A549 (cell line): ENCODE results near the gene SYT5. TPM values are rescaled to one million over a fixed set of nuclear protein-coding genes. Genes with fewer than 3 reads are reported as not detected.

Source experiments
- ATAC-seq, 2 experiments: fragments of 200-7000 bp in 1 of 2; fragments of >200 bp in 1 of 2; cut with Nextera tagmentation in 1 of 2; cut with Tn5 transposase in 1 of 2; 3 replicates each; pipeline versions ENCODE4 v1.8.0 to v1.9.1; 2018 to 2020; ENCODE audit warnings: mild to moderate bottlenecking in 1 of 2, moderate library complexity in 1 of 2
- CTCF ChIA-PET: fragments of 300-600 bp; sonication (Branson Sonifier 250); formaldehyde crosslinking; extraction: SDS; loops from one replicate; lab custom pipeline; 2021; ENCODE audit warnings: antibody characterized with exemption, inconsistent platforms; lab: Yijun Ruan, JAX
- POLR2A ChIA-PET: fragments of 350-600 bp; formaldehyde crosslinking; extraction: SDS; loops from one replicate; lab custom pipeline; 2021; ENCODE audit warnings: antibody characterized with exemption, inconsistent platforms; lab: Yijun Ruan, JAX
- DNase-seq, 2 experiments: peaks; one replicate each; pipeline versions ENCODE4 v3.0.0 to v3.0.0-alpha.2; 2011 to 2016; ENCODE audit warnings: low read depth in 1 of 2, low spot score in 1 of 2
- FAIRE-seq: peaks from 2 replicates; lab custom pipeline; 2011; peaks lifted over from hg19 to GRCh38; lab: Jason Lieb, UNC
- H3K27ac ChIP-seq, 2 experiments: fragments of >200 bp; sonication (Bioruptor Twin); formaldehyde crosslinking; 3 replicates each; pipeline ENCODE4 v1.5.1; 2016 to 2017
- H3K4me1 ChIP-seq: fragments of >200 bp; sonication (Bioruptor Twin); formaldehyde crosslinking; 3 replicates; pipeline ENCODE4 v1.6.1; 2016
- H3K4me2 ChIP-seq: fragments of >200 bp; sonication (Bioruptor Twin); formaldehyde crosslinking; 3 replicates; pipeline ENCODE4 v1.6.1; 2016
- H3K4me3 ChIP-seq: fragments of >200 bp; sonication (Bioruptor Twin); formaldehyde crosslinking; 3 replicates; pipeline ENCODE4 v1.5.1; 2016
- H3K9me3 ChIP-seq: fragments of >200 bp; sonication (Bioruptor Twin); formaldehyde crosslinking; 3 replicates; pipeline ENCODE4 v1.6.1; 2016
- BHLHE40 ChIP-seq: IDR thresholded peaks from 2 replicates; pipeline ENCODE4 v1.6.1; 2012; ENCODE audit warnings: low read depth, low read length, inconsistent platforms
- CBX8 ChIP-seq: fragments of 200-600 bp; sonication (generic); IDR thresholded peaks from 2 replicates; pipeline ENCODE4 v1.6.1; 2016
- EP300 ChIP-seq, 2 experiments: fragments of >200 bp; sonication (Bioruptor Twin); formaldehyde crosslinking; IDR thresholded peaks; 2 replicates in 1 of 2; 3 replicates in 1 of 2; pipeline ENCODE4 v1.6.1; 2016 to 2017
- FOSL2 ChIP-seq, 2 experiments: fragments of 450-650 bp in 1 of 2; fragments of >200 bp in 1 of 2; sonication (Bioruptor Twin) in 1 of 2; formaldehyde crosslinking; IDR thresholded peaks; 2 replicates each; pipeline versions ENCODE4 v1.5.0 to v1.6.1; 2016 to 2020; ENCODE audit warnings: mild to moderate bottlenecking in 1 of 2, moderate library complexity in 1 of 2
- HDAC2 ChIP-seq: fragments of 200-600 bp; sonication (generic); IDR thresholded peaks from 2 replicates; pipeline ENCODE4 v1.6.1; 2016
- HEYL ChIP-seq: fragments of 250-450 bp; sonication (Bioruptor Pico); IDR thresholded peaks from 2 replicates; pipeline ENCODE4 v1.8.0; 2021; ENCODE audit warnings: mild to moderate bottlenecking, moderate library complexity
- HOXA7 ChIP-seq: fragments of 250-450 bp; sonication (Bioruptor Pico); IDR thresholded peaks from 2 replicates; pipeline ENCODE4 v1.5.0; 2020; ENCODE audit warnings: mild to moderate bottlenecking, moderate library complexity
- HOXB13 ChIP-seq: fragments of 250-450 bp; sonication (Bioruptor Pico); IDR thresholded peaks from 2 replicates; pipeline ENCODE4 v1.5.0; 2020; ENCODE audit warnings: low read depth, mild to moderate bottlenecking, moderate library complexity
- JUN ChIP-seq, 2 experiments: fragments of >200 bp; sonication (Bioruptor Twin); formaldehyde crosslinking; IDR thresholded peaks; 2 replicates in 1 of 2; 3 replicates in 1 of 2; pipeline ENCODE4 v1.6.1; 2016 to 2017
- JUNB ChIP-seq: fragments of >200 bp; sonication (Bioruptor Twin); formaldehyde crosslinking; IDR thresholded peaks from 2 replicates; pipeline ENCODE4 v1.6.1; 2016
- KDM5A ChIP-seq: fragments of 200-600 bp; sonication (generic); IDR thresholded peaks from 2 replicates; pipeline ENCODE4 v1.6.1; 2016; ENCODE audit warnings: antibody characterized with exemption, mild to moderate bottlenecking
- MYC ChIP-seq: IDR thresholded peaks from 2 replicates; pipeline ENCODE4 v1.6.1; 2012; ENCODE audit warnings: mild to moderate bottlenecking, inconsistent platforms, low read length, improper control_type of control experiment, borderline replicate concordance
- NR3C1 ChIP-seq: fragments of >200 bp; sonication (Bioruptor Twin); formaldehyde crosslinking; IDR thresholded peaks from 3 replicates; pipeline ENCODE4 v1.6.1; 2017
- POLR2A ChIP-seq: IDR thresholded peaks from 2 replicates; pipeline ENCODE4 v1.6.1; 2012; ENCODE audit warnings: mild to moderate bottlenecking, low read length
- RCOR1 ChIP-seq: fragments of 150-350 bp; IDR thresholded peaks from 2 replicates; pipeline ENCODE4 v1.6.1; 2014; ENCODE audit warnings: antibody characterized with exemption, low read length, low read depth
- RFX5 ChIP-seq: fragments of 450-650 bp; IDR thresholded peaks from 2 replicates; pipeline ENCODE4 v1.7.1; 2014; ENCODE audit warnings: antibody characterized with exemption, mild to moderate bottlenecking, moderate library complexity
- SMC3 ChIP-seq: fragments of >200 bp; sonication (Bioruptor Twin); formaldehyde crosslinking; IDR thresholded peaks from 3 replicates; pipeline ENCODE4 v1.6.1; 2018; ENCODE audit warnings: inconsistent platforms
- TFCP2L1 ChIP-seq: fragments of 250-450 bp; sonication (Bioruptor Pico); IDR thresholded peaks from 2 replicates; pipeline ENCODE4 v1.5.0; 2021; ENCODE audit warnings: mild to moderate bottlenecking
- TP53 ChIP-seq: fragments of 250-450 bp; sonication (Bioruptor Pico); IDR thresholded peaks from 2 replicates; pipeline ENCODE4 v1.5.0; 2021; ENCODE audit warnings: mild to moderate bottlenecking, moderate library complexity
- ZC3H11A ChIP-seq: fragments of 450-650 bp; IDR thresholded peaks from 2 replicates; pipeline ENCODE4 v1.6.1; 2014; ENCODE audit warnings: antibody characterized with exemption, mild to moderate bottlenecking
- ZNF302 ChIP-seq: fragments of 250-450 bp; sonication (Bioruptor Pico); IDR thresholded peaks from 2 replicates; pipeline ENCODE4 v1.9.0; 2021; ENCODE audit warnings: inconsistent platforms, mild to moderate bottlenecking, moderate library complexity
- ZSCAN20 ChIP-seq: fragments of 250-450 bp; sonication (Bioruptor Pico); IDR thresholded peaks from 2 replicates; pipeline ENCODE4 v1.8.0; 2022; ENCODE audit warnings: mild to moderate bottlenecking, moderate library complexity
- WGBS: methylation state at CpG from one replicate; pipeline ENCODE4 v1.1.6; 2017; ENCODE audit errors: missing lambda C conversion rate; 5-methylcytosine and 5-hydroxymethylcytosine counted together
- polyA plus RNA-seq, 4 experiments: library from polyadenylated mRNA; depleted of rRNA in 3 of 4; stranded (reverse); fragments of >200 nt; fragmentation: RNase III in 1 of 4; extraction: RNeasy Plus Mini Kit Qiagen cat#74134 plus additional on column Dnase treatment in 1 of 4; gene quantifications; 2 replicates in 3 of 4; 3 replicates in 1 of 4; pipeline ENCODE4 v1.2.3, GENCODE V29; 2011 to 2017
- TF ChIP-seq, protein P1 (sequence below): fragments of >200 bp; sonication (Bioruptor Twin); formaldehyde crosslinking; IDR thresholded peaks from 2 replicates; pipeline ENCODE4 v1.6.1; 2016
- TF ChIP-seq, protein P2 (sequence below): IDR thresholded peaks from 2 replicates; pipeline ENCODE4 v1.6.1; 2012
- TF ChIP-seq, protein P3 (sequence below): fragments of 450-650 bp; IDR thresholded peaks from 2 replicates; pipeline ENCODE4 v1.6.1; 2014; ENCODE audit warnings: antibody characterized with exemption
- TF ChIP-seq, protein P4 (sequence below): IDR thresholded peaks from 2 replicates; pipeline ENCODE4 v1.6.1; 2012; ENCODE audit warnings: low read depth, borderline replicate concordance

Gene SYT5
- polyA plus RNA-seq, 2 of the 4 experiments (the other 2 are of a cell fraction) = 0.23 to 0.65 TPM

DNA sequence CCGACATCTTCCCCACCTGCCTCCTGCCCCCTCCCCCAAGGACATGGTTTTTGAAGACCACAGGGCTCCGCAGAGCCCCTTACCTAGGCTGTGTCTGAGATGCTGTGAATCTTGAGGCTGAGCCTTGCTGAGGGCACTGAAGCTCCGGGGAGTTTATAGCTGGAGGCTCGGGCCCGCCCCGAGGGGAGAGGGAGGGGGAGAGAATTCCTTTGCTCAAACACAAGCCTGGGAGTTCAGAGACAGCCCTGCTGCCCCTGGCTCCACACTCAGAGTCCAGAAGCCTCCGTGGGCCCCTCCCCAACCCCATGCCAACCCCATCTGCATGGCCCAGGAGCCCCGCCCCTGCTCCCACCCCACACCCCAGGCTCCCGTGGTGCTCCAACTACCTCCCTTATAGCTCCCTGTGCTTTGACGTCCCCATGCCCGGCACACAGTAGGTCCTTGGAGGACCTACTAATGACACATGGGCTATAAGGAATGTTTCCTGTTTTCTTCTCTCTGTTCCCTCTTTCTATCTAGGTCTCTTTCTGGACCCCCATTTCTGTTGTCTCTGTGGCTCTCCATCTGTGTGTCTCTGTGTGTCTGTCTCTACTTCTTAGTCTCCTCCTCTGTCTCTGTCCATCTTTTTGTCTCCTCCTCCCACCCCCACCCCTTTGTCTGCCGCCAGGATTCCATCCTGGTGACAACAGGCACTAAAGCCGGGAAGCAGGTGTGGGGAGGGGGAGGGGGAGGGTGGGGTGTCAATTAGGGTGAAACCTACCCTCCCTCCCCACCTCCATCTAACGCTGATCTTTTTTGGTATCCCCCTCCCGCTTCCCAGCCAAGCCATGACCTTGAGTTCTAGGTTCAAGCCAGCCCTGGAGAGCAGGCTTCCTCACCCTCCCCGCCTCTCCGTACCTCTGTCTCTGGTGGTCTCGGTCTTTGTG is 30.7 kb downstream of the SYT5 start, which contains the start of gene TNNT1 (continued):
- TF ChIP-seq HEYL (CRISPR knock-in tag) (no peak), MYC (no peak)

DNA sequence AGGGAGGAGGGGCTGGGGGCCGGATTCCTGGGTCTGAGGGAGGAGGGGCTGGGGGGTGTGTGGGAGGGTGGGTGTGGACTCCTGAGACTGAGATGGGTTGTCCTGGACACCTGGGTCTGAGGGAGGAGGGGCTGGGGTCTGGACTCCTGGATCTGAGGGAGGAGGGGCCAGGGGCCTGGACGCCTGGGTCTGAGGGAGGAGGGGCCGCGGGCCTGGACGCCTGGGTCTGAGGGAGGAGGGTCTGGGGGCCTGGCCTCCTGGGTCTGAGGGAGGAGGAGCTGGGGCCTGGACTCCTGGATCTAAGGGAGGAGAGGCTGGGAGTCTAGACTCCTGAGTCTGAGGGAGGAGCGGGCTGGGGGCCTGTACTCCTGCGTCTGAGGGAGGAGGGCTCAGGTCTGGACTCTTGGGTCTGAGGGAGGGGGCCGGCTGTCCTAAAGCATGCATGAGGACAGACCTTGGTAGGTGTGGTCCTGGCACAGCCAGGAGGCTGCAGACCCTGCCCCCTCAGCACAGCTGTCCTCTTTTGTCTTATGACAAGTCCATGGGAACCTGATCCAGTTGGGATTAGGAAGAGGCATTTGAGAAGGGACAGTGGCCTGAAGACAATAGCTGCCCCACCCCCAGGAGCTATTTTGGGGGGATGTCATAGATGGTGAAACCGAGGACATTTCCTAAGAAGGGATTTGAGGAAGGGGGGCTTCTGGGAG is 32.4 kb downstream of the SYT5 start:
- Histone ChIP-seq H3K9me3 (peaks cover 6% of the 10 kb centered on the region; the same call in 1 of the 3 replicates), H3K4me2 (peak overlapping the region; percentile 84), H3K27ac (peak overlapping the region; percentile 82 to 92), H3K4me3 (peak overlapping the region; percentile 64; the same call in 2 of the 3 replicates), H3K4me1 (peaks cover 37% of the 10 kb centered on the region)
- ChIA-PET CTCF (interaction anchor here (0.7 to 4.6 kb wide), 12 partner anchors 11 to 479 kb away, joined by 3 to 111 read pairs (median 9); partner anchors contain the start of genes DNAAF3, TMEM238 and TNNI3), POLR2A (interaction anchor here (0.6 to 1.9 kb wide), 6 partner anchors 9 to 192 kb away, joined by 3 to 9 read pairs (median 5); partner anchors contain the start of genes DNAAF3, KMT5C and TNNI3)
- ATAC-seq (no peak), FAIRE-seq (no peak), DNase-seq (peak in 1 of 2 experiments; percentile 53)
- 60% methylated on average over 4 of the region's 9 CpGs for WGBS
- TF ChIP-seq, protein P1, sequence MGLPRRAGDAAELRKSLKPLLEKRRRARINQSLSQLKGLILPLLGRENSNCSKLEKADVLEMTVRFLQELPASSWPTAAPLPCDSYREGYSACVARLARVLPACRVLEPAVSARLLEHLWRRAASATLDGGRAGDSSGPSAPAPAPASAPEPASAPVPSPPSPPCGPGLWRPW = no peak
- TF ChIP-seq TFCP2L1 (CRISPR knock-in tag) = no peak
- no peak for TF ChIP-seq NR3C1
- TF ChIP-seq KDM5A = no peak
- TF ChIP-seq ZNF302 (CRISPR knock-in tag) = no peak
- no peak for TF ChIP-seq ZC3H11A
- no peak for TF ChIP-seq CBX8
- no peak for TF ChIP-seq TP53
- TF ChIP-seq, protein P2, sequence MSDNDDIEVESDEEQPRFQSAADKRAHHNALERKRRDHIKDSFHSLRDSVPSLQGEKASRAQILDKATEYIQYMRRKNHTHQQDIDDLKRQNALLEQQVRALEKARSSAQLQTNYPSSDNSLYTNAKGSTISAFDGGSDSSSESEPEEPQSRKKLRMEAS = no peak
- TF ChIP-seq, protein P3, sequence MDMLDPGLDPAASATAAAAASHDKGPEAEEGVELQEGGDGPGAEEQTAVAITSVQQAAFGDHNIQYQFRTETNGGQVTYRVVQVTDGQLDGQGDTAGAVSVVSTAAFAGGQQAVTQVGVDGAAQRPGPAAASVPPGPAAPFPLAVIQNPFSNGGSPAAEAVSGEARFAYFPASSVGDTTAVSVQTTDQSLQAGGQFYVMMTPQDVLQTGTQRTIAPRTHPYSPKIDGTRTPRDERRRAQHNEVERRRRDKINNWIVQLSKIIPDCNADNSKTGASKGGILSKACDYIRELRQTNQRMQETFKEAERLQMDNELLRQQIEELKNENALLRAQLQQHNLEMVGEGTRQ = no peak
- TF ChIP-seq EP300 (IDR thresholded peaks at IDR 0.05) = no peak
- no peak for TF ChIP-seq JUNB
- no peak for TF ChIP-seq HEYL (CRISPR knock-in tag)

DNA sequence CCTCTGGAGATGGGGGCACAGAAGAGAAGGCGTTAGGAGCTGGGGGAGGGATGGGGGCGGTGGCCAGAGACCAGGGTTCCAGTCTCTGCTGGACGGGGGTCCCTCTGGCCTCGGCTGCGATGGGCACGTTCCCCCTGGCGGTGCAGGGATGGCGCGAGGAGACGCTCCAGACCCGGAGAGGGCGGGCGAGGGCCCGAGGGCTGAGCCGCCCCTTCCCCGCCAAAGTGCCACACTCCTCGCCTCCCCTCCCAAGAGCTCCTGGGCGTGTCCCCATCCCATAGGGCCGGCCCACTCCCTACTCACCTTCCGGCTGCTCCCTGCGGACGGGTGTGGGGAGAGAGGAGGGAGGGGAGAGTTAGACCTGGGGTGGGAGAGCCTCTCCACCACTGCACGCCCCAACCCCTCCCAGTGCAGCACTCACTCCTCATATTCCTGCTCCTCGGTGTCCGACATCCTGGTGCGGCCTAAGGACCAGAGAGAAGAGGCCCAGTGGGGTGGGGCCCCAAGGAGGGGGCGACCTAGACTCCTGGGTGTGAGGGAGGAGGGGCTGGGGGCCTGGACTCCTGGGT is 33.3 kb downstream of the SYT5 start:
- Histone ChIP-seq H3K9me3 (peaks cover 4% of the 10 kb centered on the region; the same call in 1 of the 3 replicates), H3K4me2 (peak overlapping the region; percentile 84), H3K4me3 (peak overlapping the region; percentile 64), H3K4me1 (peaks cover 37% of the 10 kb centered on the region), H3K27ac (peak overlapping the region; percentile 82 to 92)
- POLR2A ChIA-PET = interaction anchor here (0.6 to 1.9 kb wide), 9 partner anchors 10 to 300 kb away, joined by 3 to 9 read pairs (median 5); partner anchors contain the start of genes DNAAF3, HSPBP1, KMT5C and UBE2S
- DNase-seq (peak; percentile 85 to 92), FAIRE-seq (no peak), ATAC-seq (peak; percentile 87 to 94)
- CTCF ChIA-PET = interaction anchor here (0.7 to 4.6 kb wide), 29 partner anchors 10 to 485 kb away, joined by 3 to 111 read pairs (median 4); partner anchors contain the start of genes DNAAF3, PTPRH, TMEM238 and TNNI3
- WGBS = 2% methylated on average over 18 of the region's 27 CpGs
- no peak for TF ChIP-seq SMC3
- TF ChIP-seq, protein P3 = no peak
- TF ChIP-seq FOSL2 (IDR thresholded peaks at IDR 0.05) = no peak
- no peak for TF ChIP-seq FOSL2 (CRISPR knock-in tag; IDR thresholded peaks at IDR 0.05)
- TF ChIP-seq, protein P4, sequence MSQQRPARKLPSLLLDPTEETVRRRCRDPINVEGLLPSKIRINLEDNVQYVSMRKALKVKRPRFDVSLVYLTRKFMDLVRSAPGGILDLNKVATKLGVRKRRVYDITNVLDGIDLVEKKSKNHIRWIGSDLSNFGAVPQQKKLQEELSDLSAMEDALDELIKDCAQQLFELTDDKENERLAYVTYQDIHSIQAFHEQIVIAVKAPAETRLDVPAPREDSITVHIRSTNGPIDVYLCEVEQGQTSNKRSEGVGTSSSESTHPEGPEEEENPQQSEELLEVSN = 0 out of 2 replicates have a peak, but pooled peaks have one; percentile 7
- TF ChIP-seq JUN (IDR thresholded peaks at IDR 0.05) = peak in 1 of 2 experiments; percentile 57; a peak in 2 of 5 replicates
- no peak for TF ChIP-seq HOXA7 (CRISPR knock-in tag)
- TF ChIP-seq BHLHE40 = no peak
- TF ChIP-seq ZSCAN20 (CRISPR knock-in tag) = no peak
- TF ChIP-seq TP53 = no peak
- TF ChIP-seq HDAC2 = no peak
- no peak for TF ChIP-seq EP300 (IDR thresholded peaks at IDR 0.05)
- TF ChIP-seq RFX5 = no peak
- TF ChIP-seq RCOR1 = no peak
- TF ChIP-seq TFCP2L1 (CRISPR knock-in tag) = no peak
- no peak for TF ChIP-seq HOXB13 (CRISPR knock-in tag)
- TF ChIP-seq POLR2A = peak; percentile 32; the same call in 1 of the 2 replicates
- TF ChIP-seq HEYL (CRISPR knock-in tag) = no peak
